CD4-positive, alpha-beta T cell (primary cell): ENCODE measurements around the gene CD7. TPM values are rescaled to one million over a fixed set of nuclear protein-coding genes. Genes with fewer than 3 reads are reported as not detected.
A peak's percentile ranks its signal among the peaks of the same experiment; 100 is the strongest.

ENCODE experiments used
- ATAC-seq: fragments of 200-7000 bp; cut with Tn5 transposase; one replicate; pipeline ENCODE4 v1.10.0; 2022; ENCODE audit warnings: mild to moderate bottlenecking; ENCODE audit not compliant: poor library complexity
- CTCF ChIA-PET: fragments of 350-600 bp; sonication (Branson Sonifier 250); formaldehyde crosslinking; loops from one replicate; lab custom pipeline; 2021; ENCODE audit warnings: antibody characterized with exemption, inconsistent platforms; lab: Charles Lee
- POLR2A ChIA-PET: fragments of 350-600 bp; sonication (Branson Sonifier 250); formaldehyde crosslinking; loops from one replicate; lab custom pipeline; 2021; ENCODE audit warnings: antibody characterized with exemption, inconsistent platforms; lab: Charles Lee
- DNase-seq, 14 experiments: peaks; one replicate each; pipeline ENCODE4 v3.0.0-alpha.2; 2013 to 2020; ENCODE audit warnings: mixed read lengths in 2 of 14
- H3K27ac ChIP-seq, 2 donors: one replicate each; pipeline versions ENCODE4 v1.5.1 to v1.7.0; 2013; ENCODE audit warnings: low read length in 2 of 2, low read depth in 1 of 2, mild to moderate bottlenecking in 1 of 2
- H3K27me3 ChIP-seq, 2 experiments: 1 replicate in 1 of 2; 2 replicates in 1 of 2; pipeline versions ENCODE4 v1.6.1 to v1.7.0; 2013; ENCODE audit warnings: low read length in 2 of 2, control low read depth in 1 of 2, mild to moderate bottlenecking in 1 of 2, moderate library complexity in 1 of 2; ENCODE audit not compliant: insufficient read depth in 2 of 2, control insufficient read depth in 1 of 2
- H3K36me3 ChIP-seq: one replicate; pipeline ENCODE4 v1.6.1; 2013; ENCODE audit warnings: low read length, control low read depth; ENCODE audit not compliant: insufficient read depth
- H3K4me1 ChIP-seq: one replicate; pipeline ENCODE4 v1.6.1; 2013; ENCODE audit warnings: low read length, control low read depth; ENCODE audit not compliant: insufficient read depth
- H3K4me3 ChIP-seq: one replicate; pipeline ENCODE4 v1.5.1; 2013; ENCODE audit warnings: mild to moderate bottlenecking, low read length, moderate library complexity
- H3K9me3 ChIP-seq, 2 experiments: 1 replicate in 1 of 2; 2 replicates in 1 of 2; pipeline versions ENCODE4 v1.6.1 to v1.7.0; 2013; ENCODE audit warnings: low read length in 2 of 2, mild to moderate bottlenecking in 2 of 2, control low read depth in 1 of 2, moderate library complexity in 1 of 2; ENCODE audit not compliant: control insufficient read depth in 1 of 2, insufficient read depth in 1 of 2
- H3K27ac Mint-ChIP-seq: one replicate; pipeline ENCODE4 v1.8.0; 2020; ENCODE audit warnings: mixed read lengths
- H3K27me3 Mint-ChIP-seq: one replicate; pipeline ENCODE4 v1.8.0; 2021; ENCODE audit warnings: mixed read lengths
- H3K36me3 Mint-ChIP-seq: one replicate; pipeline ENCODE4 v1.8.0; 2021; ENCODE audit warnings: low read depth, mixed read lengths
- H3K4me1 Mint-ChIP-seq: one replicate; pipeline ENCODE4 v1.8.0; 2021; ENCODE audit warnings: low read depth, mixed read lengths
- H3K4me3 Mint-ChIP-seq: one replicate; pipeline ENCODE4 v1.8.0; 2020; ENCODE audit warnings: mild to moderate bottlenecking, mixed read lengths
- H3K9me3 Mint-ChIP-seq: one replicate; pipeline ENCODE4 v1.8.0; 2020; ENCODE audit warnings: mixed read lengths
- CTCF ChIP-seq: fragments of 200-600 bp; IDR thresholded peaks from one replicate; pipeline ENCODE4 v1.8.0; 2022; ENCODE audit warnings: antibody characterized with exemption, mild to moderate bottlenecking
- intact Hi-C, 2 experiments: fragments of 100-400 bp; cut with DNase I in 1 of 2; cut with micrococcal nuclease in 1 of 2; formaldehyde crosslinking; loops; one replicate each; pipeline versions ENCODE4 v1.15.1 to v1.9.0; 2023 to 2025; cut with DNase I, micrococcal nuclease
- total RNA-seq, 174 experiments: library from RNA in 2 of 174; stranded (reverse) in 2 of 174; gene quantifications; one replicate each; pipeline ENCODE4 v1.2.3 and lab custom pipeline; 2021 to 2026

CD7 gene
- total RNA-seq, 2 experiments from 2014 or later = 225 to 234 TPM

DNA sequence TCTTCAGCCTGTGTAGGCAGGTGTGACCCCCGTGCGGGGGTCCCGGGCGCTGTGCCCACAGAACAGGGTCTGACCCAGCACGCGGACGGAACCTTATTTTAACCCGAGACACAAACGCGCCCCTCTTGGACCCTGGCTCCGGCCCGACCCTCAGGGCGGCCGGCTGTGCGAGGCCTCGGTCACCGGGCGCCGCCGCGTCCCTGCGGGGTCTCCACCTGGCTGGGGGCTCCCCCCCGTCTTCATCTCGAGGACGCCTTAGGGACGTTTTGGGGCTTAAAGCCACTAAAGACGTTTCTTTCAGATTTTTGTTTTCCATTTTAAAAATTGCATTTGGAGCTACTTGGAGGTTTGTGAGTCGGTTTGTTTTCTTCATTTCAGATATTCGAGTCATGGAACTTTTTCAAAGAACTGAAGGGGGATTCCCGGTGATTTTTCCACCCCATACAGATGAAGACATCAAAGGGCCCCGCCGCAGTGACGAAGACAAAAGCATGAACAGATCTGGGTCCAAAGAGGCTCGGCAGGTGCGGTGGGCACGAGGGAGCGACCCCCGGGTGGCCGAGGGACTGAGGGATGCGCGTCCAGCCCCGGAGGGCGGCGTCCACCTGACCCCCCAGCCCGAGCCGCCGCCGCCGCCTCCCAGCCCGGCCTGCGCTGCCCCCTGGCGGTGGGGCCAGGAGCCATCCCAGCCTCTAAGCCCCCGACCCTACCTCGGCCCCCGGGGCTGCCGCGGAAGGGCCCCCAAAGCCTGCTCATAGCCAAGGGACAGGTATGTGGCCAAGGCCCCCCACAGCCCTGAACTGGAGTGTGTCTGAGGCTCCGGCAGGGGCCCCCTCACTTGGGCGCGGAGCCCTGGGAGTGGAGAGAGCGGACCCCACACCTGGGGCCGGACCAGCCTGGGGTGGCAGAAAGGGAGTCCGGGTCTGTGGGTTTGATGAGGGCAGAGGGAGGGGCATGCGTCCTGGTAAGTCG is 3.8 kb upstream of the CD7 start:
- peaks cover 58% of the 10 kb centered on the region for H3K4me1 ChIP-seq
- peak; percentile 50 for ATAC-seq
- H3K27me3 ChIP-seq = no peaks in the 10 kb centered on the region
- peak; percentile 95 for TF ChIP-seq CTCF
- H3K36me3 ChIP-seq = no peaks in the 10 kb centered on the region
- peaks cover 33% of the 10 kb centered on the region for H3K4me1 Mint-ChIP-seq
- peaks cover 7% of the 10 kb centered on the region for H3K36me3 Mint-ChIP-seq
- no peaks in the 10 kb centered on the region for H3K27me3 Mint-ChIP-seq
- peak; percentile 50 to 93 (median 64) for DNase-seq
- H3K9me3 ChIP-seq = peaks cover 0 to 17% of the 10 kb centered on the region in 2 experiments
- H3K27ac Mint-ChIP-seq = peak overlapping the region; percentile 90
- H3K4me3 ChIP-seq = peak overlapping the region; percentile 45
- intact Hi-C loops = loop anchor here (1.0 to 5.0 kb wide), 8 partner anchors 21 to 291 kb away; no protein-coding TSS in a partner anchor
- ChIA-PET CTCF (interaction anchor here (0.6 to 1.7 kb wide), 13 partner anchors 12 to 106 kb away, joined by 3 to 16 read pairs (median 4); partner anchors contain the start of gene SECTM1), POLR2A (interaction anchor here (0.7 to 2.1 kb wide), 6 partner anchors 19 to 120 kb away, joined by 3 to 17 read pairs (median 4); no protein-coding TSS in a partner anchor)
- H3K27ac ChIP-seq = peak overlapping the region in 1 of 2 donors; percentile 69
- H3K9me3 Mint-ChIP-seq = no peaks in the 10 kb centered on the region
- peak overlapping the region; percentile 82 for H3K4me3 Mint-ChIP-seq

GRCh38 chr17:82320140-82320840 is 2.9 kb upstream of the CD7 start:
- DNase-seq = peak in 1 of 14 experiments; percentile 32
- intact Hi-C loops = loop anchor here in 1 of 2 experiments (5.0 kb wide), 2 partner anchors 63 to 83 kb away; no protein-coding TSS in a partner anchor

More at GRCh38 chr17:82320140-82320840, 2.9 kb upstream of the CD7 start:
- Histone ChIP-seq H3K27me3 (no peaks in the 10 kb centered on the region), H3K9me3 (peaks cover 0 to 17% of the 10 kb centered on the region in 2 experiments), H3K4me1 (peaks cover 66% of the 10 kb centered on the region), H3K36me3 (no peaks in the 10 kb centered on the region), H3K27ac (no peak overlapping the region), H3K4me3 (no peak overlapping the region)
- ChIA-PET POLR2A (interaction anchor here (1.0 to 2.1 kb wide), 3 partner anchors 18 to 84 kb away, joined by 3 to 17 read pairs (median 10); no protein-coding TSS in a partner anchor), CTCF (interaction anchor here (0.6 to 1.7 kb wide), 11 partner anchors 17 to 105 kb away, joined by 3 to 16 read pairs (median 4); no protein-coding TSS in a partner anchor)
- Mint-ChIP-seq H3K27me3 (no peaks in the 10 kb centered on the region), H3K4me1 (peaks cover 40% of the 10 kb centered on the region), H3K9me3 (no peaks in the 10 kb centered on the region), H3K4me3 (peak overlapping the region; percentile 82), H3K27ac (no peak overlapping the region), H3K36me3 (peaks cover 15% of the 10 kb centered on the region)
- ATAC-seq = no peak
- TF ChIP-seq CTCF = no peak
